Esophagus muscularis mucosa (tissue), 3 donors: Measurements from ENCODE around the gene GGTLC2.

Experiments used
- CTCF ChIP-seq, 3 experiments: fragments of 200-600 bp in 2 of 3; fragments of 450-650 bp in 1 of 3; sonication (generic) in 2 of 3; IDR thresholded peaks; one replicate each; pipeline ENCODE4 v1.5.1; 2017 to 2019; ENCODE audit warnings: antibody characterized with exemption in 3 of 3, mild to moderate bottlenecking in 2 of 3, moderate library complexity in 1 of 3
- EP300 ChIP-seq: sonication (generic); formaldehyde crosslinking; IDR thresholded peaks from one replicate; pipeline ENCODE4 v1.6.1; 2017; ENCODE audit warnings: antibody characterized with exemption

- TF ChIP-seq CTCF (IDR thresholded peaks at IDR 0.05) = no peak
- TF ChIP-seq EP300 = no peak
Observed at GRCh38 chr22:22678970-22679369, 34.6 kb downstream of the GGTLC2 start.
